OCI-LY1 (cell line): ENCODE results near the gene FFAR4.

ENCODE experiments used
- EZH2 ChIP-seq: fragments of 200-600 bp; sonication (generic), shearing (Covaris generic); IDR thresholded peaks from 2 replicates; pipeline ENCODE4 v1.8.0; 2017; ENCODE audit warnings: borderline replicate concordance, mixed run types, mild to moderate bottlenecking, antibody characterized with exemption, low read length, moderate library complexity, mixed read lengths
- TF ChIP-seq, protein P1 (sequence below): fragments of 200-600 bp; sonication (generic), shearing (Covaris generic); IDR thresholded peaks from 2 replicates; pipeline ENCODE4 v1.5.1; 2017; ENCODE audit warnings: mild to moderate bottlenecking, antibody characterized with exemption, low read length, moderate library complexity, mixed read lengths

GRCh38 chr10:93589648-93590562 is 23.4 kb downstream of the FFAR4 start:
- TF ChIP-seq, protein P1, sequence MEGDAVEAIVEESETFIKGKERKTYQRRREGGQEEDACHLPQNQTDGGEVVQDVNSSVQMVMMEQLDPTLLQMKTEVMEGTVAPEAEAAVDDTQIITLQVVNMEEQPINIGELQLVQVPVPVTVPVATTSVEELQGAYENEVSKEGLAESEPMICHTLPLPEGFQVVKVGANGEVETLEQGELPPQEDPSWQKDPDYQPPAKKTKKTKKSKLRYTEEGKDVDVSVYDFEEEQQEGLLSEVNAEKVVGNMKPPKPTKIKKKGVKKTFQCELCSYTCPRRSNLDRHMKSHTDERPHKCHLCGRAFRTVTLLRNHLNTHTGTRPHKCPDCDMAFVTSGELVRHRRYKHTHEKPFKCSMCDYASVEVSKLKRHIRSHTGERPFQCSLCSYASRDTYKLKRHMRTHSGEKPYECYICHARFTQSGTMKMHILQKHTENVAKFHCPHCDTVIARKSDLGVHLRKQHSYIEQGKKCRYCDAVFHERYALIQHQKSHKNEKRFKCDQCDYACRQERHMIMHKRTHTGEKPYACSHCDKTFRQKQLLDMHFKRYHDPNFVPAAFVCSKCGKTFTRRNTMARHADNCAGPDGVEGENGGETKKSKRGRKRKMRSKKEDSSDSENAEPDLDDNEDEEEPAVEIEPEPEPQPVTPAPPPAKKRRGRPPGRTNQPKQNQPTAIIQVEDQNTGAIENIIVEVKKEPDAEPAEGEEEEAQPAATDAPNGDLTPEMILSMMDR = no peak
- TF ChIP-seq EZH2 = no peak
